ENCODE data around the gene RAB29.
A peak's percentile ranks its signal among the peaks of the same experiment; 100 is the strongest.

Gene RAB29

DNA sequence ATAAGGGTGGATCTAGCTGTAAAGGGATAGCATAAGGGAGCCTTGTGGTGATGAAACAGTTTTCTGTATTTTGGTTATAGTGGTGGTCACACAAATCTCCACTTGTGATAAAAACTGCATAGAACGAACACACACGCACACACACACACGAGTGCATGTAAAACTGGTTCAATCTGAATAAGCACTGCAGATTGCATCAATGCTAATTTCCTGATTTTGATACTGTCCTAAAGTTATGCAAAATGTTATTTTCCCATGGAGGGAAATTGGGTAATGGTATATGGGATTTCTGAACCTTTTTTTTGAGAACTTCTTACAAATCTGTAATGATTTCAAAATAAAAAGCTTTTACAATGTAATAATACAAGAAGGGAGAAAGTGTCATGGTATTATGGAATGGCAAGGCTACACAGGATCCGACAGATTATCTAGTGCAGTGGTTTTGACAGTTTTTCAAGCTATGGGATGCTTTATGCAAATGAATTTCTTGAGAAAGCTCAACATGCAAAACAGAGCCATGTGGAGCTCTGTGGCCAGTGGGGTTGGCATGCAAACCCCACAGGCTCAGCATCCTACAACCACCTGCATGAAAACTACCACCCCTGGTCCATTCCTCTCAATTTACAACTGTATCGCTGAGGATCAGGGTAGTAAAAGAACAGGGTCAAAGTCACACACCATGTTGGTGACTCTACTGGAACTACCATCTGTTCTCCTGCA lies 18.9 kb upstream of the RAB29 start:
- no peak for DNase-seq

DNA sequence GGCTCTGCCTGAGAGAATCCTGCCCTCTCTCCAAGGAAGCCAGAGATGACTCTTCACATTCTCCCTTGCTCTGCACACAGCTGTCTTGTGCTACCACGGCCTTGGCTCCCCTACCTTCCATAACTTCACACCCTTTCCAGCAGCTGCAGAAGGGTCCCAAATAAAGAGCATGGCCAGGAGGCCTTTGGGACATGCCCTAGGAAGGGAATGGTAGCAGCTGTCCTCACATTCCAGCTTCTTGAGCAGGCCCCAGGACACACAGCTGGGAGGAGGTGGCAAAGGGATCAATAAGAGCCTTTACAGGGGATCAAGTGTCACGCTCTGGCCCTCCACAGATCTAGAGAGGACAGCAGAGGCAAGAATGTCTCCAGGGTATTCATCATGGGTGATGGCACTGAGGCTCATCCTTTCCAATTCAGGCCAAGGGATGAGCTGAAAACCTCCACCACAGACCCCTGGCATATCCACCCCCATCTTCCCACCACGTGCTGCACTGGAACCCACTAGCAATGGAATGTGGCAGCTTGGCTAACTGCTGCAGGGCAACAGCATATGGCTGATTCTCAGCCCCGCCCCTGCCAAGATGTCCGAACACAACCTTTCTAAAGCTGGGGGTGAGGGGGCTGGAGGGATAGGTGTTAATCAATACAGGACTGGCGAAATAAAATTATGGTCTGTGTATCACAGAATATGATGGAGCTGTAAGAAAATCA lies 17.8 kb upstream of the RAB29 start:
- no peak for DNase-seq

DNA sequence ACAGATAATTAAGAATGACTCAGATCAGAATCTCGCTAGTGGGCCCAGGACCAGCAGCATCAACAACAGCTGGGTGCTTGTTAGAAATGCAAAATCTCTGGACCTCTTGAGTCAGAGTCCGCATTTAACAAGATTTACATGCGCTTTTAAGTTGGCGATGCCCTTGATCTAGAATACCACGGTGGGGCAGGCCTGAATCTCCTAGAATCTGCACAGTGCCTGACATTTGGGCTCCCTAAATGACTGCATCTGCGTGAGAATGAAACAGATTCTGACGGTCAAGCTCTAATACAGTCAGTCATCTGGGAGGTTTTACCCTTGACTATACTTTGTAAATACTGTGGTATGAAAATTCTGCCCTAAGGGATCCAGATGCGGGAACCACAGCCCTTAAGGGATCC lies 17.2 kb upstream of the RAB29 start:
- no peak for DNase-seq

DNA sequence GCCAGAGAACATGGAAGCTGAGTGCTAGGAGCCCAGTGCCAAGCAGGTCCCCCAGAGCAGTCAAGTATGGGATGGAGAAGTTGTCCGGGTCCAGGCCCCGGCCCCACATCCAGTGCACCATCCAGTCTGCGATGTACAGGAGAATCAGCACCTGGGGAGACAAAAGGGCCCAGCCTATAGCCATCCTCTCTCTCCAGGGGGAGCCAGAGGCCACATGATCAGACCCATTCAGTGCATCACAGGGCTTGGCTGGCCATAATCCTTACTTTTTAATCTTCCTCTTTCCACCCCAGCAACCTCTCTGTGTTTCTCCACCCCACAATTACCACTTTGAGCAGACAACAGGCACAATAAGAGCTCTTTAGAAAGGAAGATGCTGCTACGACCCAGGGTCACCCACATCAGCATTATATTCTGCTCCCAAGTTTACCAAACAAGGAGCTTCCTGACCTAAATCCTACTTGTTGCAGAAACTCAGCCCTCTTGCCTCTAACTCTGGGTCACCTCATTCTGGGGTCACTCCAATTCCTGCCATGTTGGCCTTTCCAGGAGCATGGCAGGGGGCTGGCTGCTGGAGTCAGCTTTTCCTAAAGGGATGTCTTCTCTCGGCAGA lies 16.4 kb upstream of the RAB29 start:
- DNase-seq, result peak; percentile 42

DNA sequence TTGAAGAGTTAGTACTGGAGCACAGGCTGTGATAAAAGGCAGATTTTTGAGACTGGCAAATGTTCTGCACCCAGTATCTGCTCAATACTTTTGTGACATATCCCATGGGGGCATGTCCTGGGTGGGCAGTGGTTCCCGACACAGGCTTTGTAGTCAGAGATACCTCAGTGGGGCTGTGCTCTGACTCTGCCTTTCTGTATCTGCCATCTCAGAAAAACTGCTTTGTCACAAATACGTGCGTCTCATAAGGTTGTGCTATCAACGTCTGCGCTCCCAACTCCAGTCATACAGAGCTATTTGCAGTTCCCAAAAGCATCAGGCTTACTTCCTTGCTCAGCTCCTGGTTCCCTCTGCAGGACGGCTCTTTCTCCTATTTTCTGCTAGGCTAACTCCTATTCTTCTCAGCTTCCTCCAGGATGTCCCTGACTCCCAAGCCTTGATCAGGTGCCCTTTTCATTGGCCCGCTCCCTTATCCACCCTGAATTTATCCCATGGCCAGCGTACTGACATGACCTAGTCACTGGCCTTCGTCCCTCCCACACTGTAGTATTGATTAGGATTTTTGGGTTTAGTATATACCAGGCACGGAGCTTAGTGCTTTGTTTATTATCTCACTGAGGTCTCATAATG lies 12.1 kb upstream of the RAB29 start:
- no peak for DNase-seq

DNA sequence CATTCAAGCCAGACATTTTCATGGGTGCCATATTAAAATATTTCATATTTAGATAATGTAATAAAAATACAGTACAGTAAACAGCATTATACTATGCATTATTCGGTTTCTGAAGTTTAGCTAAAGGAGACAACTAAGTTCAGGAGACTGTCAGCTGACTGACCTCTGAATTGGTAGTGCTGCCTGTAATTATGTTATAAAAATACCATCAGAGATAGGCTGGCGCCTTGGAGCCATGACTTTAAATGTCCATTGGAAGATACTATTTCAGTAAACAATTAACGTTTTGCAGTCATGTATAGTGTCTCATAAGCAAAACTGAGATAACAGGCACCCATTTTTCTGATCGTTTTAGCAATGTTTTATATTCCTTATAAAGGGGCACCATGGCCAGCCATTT lies 11.3 kb upstream of the RAB29 start:
- DNase-seq, result no peak

DNA sequence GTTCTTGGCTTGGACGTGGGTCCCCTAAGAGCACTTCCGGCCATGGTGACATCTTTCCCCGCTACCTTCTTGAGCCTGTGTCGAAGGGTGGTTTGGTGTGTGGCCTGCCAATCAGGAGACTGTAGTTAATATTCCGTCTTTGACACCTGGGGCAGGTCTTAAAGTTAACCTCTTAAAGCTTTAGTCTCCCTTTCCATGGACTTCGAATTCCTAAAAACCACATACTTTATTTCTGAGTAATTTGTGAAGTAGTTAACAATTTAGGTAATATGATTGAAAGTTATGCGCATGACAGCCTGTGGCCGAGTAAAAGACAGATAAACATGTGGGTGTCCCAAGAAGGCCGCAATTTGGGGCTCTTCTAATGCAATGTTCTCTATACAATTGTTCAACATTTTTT lies 10.2 kb upstream of the RAB29 start:
- no peak for DNase-seq

DNA sequence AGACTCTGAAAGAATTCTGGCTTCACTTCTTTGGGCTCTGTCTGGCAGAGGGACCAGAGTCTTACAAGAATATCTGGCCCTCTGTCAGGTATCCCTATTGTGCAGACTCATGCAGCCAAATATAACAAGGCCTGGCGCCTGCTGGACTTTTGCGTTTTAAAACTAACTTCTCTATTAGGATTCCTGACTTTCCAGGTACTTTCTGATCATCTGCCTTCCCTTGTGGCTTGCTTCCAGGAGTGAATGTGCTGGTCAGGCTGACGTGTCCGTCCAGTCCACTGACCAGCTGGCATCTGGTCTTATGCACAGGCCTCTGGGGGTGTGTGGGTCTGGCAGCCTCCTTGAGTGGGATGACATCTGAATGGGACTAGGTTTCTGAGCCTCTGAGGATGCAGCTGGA lies 8.6 kb upstream of the RAB29 start:
- no peak for DNase-seq

DNA sequence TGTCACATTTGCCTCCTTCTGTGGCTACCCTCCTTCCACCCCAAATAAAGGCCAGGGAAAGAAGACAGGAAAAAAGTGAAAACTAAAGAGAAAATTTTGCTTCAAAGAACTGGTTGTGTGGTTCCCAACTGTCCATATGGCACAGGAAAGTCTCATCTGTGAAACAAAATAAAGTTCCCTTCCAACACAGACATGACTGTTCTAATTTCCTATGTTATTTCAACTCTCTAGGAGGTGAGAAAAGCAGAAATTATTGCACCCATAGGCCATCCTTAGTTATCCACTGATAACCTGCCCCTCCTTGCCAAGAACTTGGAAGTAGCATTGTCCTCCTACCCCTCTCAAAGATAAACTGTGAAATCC lies 8.1 kb upstream of the RAB29 start:
- no peak for DNase-seq

DNA sequence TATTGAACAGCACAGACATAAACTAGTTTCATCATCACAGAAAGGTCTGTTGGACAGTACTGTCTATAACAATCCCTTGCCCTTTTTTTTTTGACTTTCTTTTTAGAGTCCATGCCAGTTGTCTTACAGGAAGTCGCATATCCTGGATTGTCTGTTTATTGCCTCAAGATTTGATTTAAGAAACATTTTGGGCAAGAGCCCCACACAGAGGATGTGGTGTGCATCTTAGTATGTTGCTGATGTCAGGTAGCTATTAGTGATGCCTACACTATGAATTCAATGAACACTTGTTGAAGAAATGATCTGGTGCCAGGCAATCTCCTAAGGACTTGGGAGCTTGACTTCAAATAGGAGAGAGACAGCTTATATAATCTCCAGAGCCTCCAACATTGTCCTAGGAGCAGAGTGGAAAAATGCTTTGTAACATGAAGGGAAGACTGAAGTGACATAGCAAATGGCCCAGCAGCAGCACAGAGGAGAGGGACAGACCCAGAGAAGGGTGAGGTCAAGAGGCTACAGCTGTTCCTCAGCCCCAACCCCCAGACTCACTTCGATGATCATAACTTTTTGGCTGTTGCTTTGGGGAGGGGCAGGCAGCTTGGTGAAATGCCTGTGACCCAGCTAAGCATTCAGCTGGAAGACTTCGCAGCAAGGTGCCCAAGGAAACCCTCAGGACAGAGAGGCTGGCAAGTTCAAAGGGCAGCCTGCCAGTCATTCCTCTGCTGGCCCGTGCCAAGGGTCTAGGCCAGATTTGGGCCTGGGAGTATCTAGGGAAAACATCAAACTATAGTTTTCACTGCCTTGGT lies 7.5 kb upstream of the RAB29 start:
- no peak for DNase-seq

DNA sequence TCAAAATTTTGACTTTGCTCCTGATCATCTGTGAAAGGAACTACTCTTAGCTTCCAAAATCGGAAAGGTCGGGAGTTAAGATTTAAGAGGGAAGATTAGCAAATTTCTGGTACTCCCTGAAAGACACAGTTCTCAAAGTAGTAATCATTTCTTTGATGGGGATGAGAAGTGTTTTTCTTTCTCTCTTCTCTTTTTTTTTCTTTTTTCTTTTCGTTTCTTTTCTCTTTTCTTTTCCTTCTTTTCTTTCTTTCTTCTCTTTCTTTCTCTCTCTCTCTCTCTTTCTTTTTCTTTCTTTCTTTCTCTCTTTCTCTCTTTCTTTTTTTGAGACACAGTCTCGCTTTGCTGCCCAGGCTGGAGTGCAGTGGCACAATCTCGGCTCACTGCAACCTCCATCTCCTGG lies 5.1 kb upstream of the RAB29 start:
- DNase-seq, result no peak

DNA sequence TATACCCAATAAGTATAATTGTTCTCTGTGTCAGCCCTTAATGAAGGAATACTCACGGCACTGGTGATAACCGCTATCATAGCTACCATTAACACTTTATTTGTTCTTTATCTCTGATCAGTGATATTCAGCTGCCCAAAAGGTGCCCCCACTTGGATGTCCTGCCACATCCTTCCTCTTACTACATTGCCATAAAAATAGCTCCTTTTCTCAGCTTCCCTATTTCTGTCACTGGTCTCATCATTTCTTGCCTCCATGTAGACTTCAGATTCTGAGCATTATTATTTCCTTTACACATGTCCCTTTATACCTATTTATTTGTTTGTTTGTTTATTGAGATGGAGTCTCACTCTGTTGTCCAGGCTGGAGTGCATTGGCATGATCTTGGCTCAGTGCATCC lies 2.7 kb upstream of the RAB29 start:
- no peak for DNase-seq

DNA sequence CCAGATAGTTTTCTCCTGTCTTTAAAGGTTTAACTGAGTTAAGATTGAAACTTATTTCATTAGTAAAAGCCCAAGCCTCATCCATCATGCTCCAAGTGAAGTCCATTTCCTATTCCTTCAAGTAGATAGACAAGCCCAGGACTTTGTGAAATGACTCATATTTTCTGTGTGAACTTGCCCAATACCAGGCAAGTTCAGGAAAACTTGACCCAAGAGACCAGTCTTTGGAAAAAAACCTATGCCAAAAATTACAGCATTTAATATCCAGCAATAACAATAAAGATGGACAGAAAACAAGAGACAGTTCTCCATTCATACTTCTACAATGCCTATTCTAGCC lies 405 bp upstream of the RAB29 start:
- DNase-seq, result peak; percentile 25

DNA sequence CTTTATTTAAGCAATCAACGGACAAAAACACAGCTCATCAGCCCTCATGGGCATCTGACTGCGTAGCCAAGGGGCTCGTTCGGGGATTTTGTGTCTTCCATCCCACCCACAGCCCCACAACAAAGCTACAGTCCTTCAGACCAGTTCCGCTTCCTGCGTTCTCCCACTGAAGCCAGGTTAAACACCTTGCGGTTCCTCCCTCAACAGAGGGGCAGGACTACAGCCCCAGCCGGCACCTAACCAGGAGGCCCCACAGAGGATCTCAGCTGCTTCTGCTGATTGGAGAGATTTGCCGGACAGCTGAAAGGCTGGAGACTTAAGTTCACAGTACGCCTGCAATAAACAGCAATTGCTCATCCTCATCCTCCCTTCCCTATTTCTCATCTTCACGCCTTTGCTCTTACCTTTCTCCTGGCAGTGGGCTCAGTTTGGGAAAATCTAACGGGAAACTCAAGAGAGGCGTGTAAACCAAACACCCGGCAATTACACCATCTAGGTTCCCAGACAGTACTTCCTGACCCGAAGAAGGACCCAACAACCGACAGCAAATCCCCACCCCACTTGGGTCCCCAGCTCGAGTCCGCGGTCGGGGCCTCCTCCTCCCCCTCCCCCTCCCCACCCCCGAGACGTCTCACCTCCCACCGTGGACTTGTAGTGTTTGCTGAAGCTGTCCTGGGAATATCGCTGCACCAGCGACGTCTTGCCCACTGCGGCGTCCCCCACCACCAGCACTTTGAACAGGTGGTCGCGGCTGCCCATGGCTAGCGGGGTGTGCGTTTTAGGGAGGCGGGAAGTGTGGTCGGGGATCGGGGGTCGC lies 876 bp downstream of the RAB29 start:
- DNase-seq, result no peak

DNA sequence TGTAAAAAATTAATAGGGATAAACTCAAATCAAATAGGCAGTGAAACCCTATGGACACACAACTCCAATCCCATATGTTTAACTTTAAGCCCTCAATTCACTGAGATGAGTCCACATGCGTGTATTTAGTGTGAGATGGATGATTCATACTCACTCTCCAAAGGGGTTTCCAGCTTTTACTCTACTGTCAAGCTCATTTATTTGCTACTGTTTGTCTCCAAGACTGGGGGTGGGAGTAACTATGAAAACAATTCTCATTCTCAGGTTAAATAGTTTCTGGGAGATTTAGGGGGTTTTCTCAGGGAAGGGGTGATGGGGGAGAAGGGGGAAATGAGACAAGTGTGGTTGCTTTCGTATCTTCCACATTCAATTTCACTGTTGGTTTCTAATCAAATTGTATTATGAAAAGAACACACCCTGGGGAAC lies 2.7 kb downstream of the RAB29 start:
- DNase-seq, result peak; percentile 47

DNA sequence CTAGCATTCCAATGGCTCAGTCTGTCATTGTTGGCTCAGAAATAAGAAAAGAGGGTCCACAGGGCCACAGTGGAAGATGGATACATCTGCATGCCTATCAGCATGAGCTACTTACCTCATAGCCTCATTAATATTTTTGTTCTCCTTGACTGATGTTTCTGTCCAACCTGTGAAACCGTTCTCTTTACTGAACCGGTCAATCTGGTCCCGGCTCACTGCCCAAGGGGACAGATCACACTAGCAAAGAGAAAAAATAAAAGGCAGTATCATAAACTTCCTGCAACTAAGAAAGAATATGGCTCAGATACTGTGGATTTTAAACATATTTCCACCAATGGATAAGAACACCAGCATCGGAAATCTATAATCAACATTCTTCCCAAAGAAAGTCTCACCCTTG lies 4.7 kb downstream of the RAB29 start:
- DNase-seq, result no peak

DNA sequence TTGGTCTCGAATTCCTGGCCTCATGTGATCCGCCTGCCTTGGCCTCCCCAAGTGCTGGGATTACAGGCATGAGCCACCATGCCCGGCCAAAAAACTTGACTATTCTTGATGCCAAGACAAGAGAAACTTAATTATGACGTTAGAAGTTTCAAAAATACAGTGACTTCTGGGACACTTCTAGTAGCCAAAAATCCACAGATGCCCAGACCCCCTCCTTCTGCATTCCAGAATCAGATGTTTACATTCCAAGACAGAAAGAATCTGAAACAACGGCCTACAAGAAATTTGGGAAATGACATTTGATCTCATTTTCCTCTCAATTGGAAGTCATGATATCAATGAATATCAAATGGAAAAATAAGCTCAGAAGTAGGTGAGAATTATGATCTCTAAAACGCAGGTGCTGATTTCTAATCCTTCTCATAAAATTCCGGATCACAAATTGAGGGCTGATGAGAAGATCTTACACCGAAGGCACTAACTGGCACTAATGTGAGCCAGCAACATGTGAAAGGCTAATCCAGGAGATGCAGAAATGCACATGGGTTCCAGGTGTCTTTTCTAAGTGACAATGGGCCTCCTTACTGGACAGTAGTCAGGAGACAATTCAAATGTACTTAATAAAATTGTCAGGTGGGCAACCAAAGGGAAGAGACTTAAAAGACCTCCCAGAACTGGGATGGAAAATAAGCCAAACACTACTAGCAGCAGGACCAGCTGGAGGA lies 5.5 kb downstream of the RAB29 start:
- peak; percentile 42 for DNase-seq

DNA sequence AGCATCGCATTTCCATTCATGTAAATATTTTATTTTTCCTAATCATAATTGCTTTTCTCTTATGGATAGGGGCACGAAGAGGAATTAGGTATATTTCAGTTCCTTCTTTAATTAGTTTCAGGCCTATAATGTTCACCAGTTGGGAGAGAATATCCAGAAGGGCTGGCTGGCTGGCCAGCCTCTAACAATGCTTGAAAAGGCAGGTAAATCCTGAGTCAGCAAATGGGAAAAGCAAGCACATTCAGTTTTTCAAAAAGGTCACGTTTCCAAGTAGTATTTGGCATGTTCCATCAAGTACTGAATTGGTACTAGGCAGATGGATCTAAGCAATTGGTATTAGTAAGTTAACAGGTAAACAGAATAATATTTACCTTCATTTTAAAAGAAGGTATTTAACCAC lies 8.0 kb downstream of the RAB29 start:
- DNase-seq, result no peak

DNA sequence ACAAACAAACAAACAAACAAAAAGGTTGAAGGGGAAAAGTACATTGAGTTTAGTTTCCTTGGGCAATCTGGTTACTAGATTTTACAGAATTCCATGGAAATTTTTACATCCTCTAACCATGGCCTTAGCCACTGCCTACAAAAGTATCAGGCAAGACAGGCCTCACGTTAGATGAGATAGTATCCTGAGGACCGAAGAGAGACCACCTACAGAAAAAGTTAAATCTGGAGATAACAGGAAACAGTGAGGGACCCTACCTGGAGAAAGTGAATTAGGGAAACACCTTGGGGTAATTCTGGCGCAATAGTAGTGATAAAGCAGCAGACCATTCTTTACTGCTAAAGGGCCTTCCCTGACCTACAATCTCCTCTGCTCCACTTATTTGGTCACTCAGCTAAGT lies 8.7 kb downstream of the RAB29 start:
- DNase-seq, result no peak

DNA sequence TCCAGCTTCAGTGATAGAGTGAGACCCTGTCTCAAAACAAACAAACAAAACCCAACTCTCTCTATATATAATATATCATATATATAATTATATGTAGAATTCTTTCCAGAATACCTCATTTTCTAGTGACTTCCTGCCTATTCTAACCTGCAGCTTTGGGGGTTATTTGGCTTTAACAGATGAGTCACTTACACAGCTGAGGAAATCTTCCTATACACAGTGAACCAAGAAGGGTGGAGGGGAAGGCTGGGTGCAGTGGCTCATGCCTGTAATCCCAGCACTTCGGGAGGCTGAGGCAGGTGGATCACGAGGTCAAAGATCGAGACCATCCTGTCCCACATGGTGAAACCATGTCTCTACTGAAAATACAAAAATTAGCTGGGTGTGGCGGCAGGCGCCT lies 9.2 kb downstream of the RAB29 start:
- peak; percentile 40 for DNase-seq

DNA sequence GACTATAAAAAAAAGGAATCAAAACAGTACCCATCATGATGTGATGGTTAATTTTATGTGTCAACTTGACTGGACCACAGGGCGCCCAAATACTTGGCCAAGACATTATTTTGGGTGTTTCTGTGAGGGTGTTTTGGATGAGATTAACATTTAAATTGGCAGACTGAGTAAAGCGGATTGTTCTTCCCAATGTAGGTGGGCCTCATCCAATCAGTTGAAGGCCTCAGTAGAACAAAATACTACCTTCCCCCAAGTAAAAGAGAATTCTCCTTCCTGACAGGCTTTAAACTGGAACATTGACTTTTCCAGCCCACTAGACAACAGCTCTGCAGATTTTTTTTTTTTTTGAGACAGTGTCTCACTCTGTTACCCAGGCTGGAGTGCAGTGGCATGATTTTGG lies 10.7 kb downstream of the RAB29 start:
- DNase-seq, result no peak
